Measurements from ENCODE around the gene TRIO.

Gene TRIO

GRCh38 chr5:14310901-14311300 is 167.8 kb downstream of the TRIO start:
- H3K36me3 ChIP-seq (replicated peaks; ENCODE audit: insufficient read depth, low read length) = no peaks in the 10 kb centered on the region
- no peaks in the 10 kb centered on the region for H3K27me3 ChIP-seq (replicated peaks; ENCODE audit: insufficient read depth, low read length)
- no peak overlapping the region for H3K4me2 ChIP-seq (ENCODE audit: low read depth, low read length)
- H3K4me1 ChIP-seq (ENCODE audit: low read length) = no peaks in the 10 kb centered on the region
- DNase-seq = no peak
- H3K9me2 ChIP-seq (replicated peaks; ENCODE audit: insufficient read depth, low read length) = no peaks in the 10 kb centered on the region
- H3K27ac ChIP-seq (ENCODE audit: low read length) = no peak overlapping the region
- H3K9me3 ChIP-seq (replicated peaks; ENCODE audit: insufficient read depth, low read length) = no peaks in the 10 kb centered on the region
- H3K4me3 ChIP-seq (ENCODE audit: low read length) = no peak overlapping the region
- no peak overlapping the region for H3K9ac ChIP-seq (ENCODE audit: low read length)
- no peaks in the 10 kb centered on the region for H4K20me1 ChIP-seq (ENCODE audit: insufficient read depth, low read length)
- TF ChIP-seq CTCF (IDR thresholded peaks at IDR 0.05; ENCODE audit: low read length) = no peak
- TF ChIP-seq EZH2 (optimal IDR thresholded peaks at IDR 0.05; ENCODE audit: low read depth, low read length) = no peak
- no peak for TF ChIP-seq EZH2phosphoT487 (IDR thresholded peaks at IDR 0.05; ENCODE audit: low read length)
- no peaks in the 10 kb centered on the region for H3K79me2 ChIP-seq (ENCODE audit: low read length)
- no peaks in the 10 kb centered on the region for H3F3A ChIP-seq (ENCODE audit: insufficient read depth, low read length)
- H2AFZ ChIP-seq (ENCODE audit: low read length) = no peak overlapping the region

DNA sequence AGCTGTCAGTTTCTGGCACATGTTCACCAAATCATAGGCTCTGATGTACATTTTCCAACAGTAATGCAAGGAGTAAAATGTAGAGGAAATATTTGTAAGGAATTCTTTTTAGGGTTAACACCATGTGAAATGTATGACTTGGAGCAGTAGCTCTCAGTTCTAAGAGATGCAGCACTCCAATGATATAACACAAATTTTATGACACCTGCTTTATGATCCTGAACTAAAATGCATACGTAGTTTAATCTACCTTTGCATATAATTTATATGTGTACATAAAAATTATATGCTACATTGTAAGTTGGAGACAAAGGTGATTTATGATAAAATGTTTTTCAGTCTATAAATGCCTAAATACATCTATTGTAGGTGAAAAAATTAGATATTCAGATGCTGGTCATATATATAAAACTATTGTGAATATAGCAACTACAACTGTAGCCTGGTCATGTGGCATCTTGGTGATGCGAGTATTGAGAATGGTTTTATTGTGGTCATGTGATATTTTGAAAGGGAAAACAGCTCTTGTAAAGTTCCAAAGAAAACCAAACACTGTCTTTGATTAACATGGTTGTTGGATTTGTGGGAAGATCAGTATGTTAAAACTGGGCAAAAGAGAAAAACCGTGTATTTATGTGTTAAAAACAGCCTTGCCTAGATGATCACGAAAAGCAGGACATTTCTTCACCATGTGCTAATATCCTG is 171.0 kb downstream of the TRIO start:
- Histone ChIP-seq H3K27me3 (replicated peaks; ENCODE audit: insufficient read depth, low read length) (no peaks in the 10 kb centered on the region), H3K9me2 (replicated peaks; ENCODE audit: insufficient read depth, low read length) (no peaks in the 10 kb centered on the region), H3K27ac (ENCODE audit: low read length) (no peak overlapping the region), H3K9me3 (replicated peaks; ENCODE audit: insufficient read depth, low read length) (no peaks in the 10 kb centered on the region), H3K36me3 (replicated peaks; ENCODE audit: insufficient read depth, low read length) (no peaks in the 10 kb centered on the region; the same call in 1 of the 2 replicates), H3K4me3 (ENCODE audit: low read length) (no peak overlapping the region), H2AFZ (ENCODE audit: low read length) (no peak overlapping the region), H4K20me1 (ENCODE audit: insufficient read depth, low read length) (no peaks in the 10 kb centered on the region), H3K9ac (ENCODE audit: low read length) (no peak overlapping the region), H3K4me1 (ENCODE audit: low read length) (no peaks in the 10 kb centered on the region), H3F3A (ENCODE audit: insufficient read depth, low read length) (no peaks in the 10 kb centered on the region), H3K4me2 (ENCODE audit: low read depth, low read length) (no peak overlapping the region), H3K79me2 (ENCODE audit: low read length) (no peaks in the 10 kb centered on the region)
- no peak for TF ChIP-seq EZH2phosphoT487 (IDR thresholded peaks at IDR 0.05; ENCODE audit: low read length)
- no peak for TF ChIP-seq CTCF (IDR thresholded peaks at IDR 0.05; ENCODE audit: low read length)
- no peak for TF ChIP-seq EZH2 (optimal IDR thresholded peaks at IDR 0.05; ENCODE audit: low read depth, low read length)
- DNase-seq = no peak

DNA sequence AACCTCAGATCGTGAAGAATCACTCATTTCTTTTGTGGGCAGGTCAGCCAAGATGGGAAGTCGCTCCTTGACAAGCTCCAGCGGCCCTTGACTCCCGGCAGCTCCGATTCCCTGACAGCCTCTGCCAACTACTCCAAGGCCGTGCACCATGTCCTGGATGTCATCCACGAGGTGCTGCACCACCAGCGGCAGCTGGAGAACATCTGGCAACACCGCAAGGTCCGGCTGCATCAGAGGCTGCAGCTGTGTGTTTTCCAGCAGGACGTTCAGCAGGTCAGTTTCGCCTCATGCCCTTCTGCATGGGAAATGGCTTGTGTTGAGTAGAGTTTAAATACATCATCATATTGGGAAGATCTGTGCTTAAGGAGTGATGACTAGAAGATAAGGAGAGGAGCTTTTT is 173.3 kb downstream of the TRIO start:
- H2AFZ ChIP-seq (ENCODE audit: low read length) = no peak overlapping the region
- no peak for TF ChIP-seq EZH2 (optimal IDR thresholded peaks at IDR 0.05; ENCODE audit: low read depth, low read length)
- no peak for TF ChIP-seq CTCF (IDR thresholded peaks at IDR 0.05; ENCODE audit: low read length)
- TF ChIP-seq EZH2phosphoT487 (IDR thresholded peaks at IDR 0.05; ENCODE audit: low read length) = no peak
- H3K9ac ChIP-seq (ENCODE audit: low read length) = no peak overlapping the region
- no peak overlapping the region for H3K27ac ChIP-seq (ENCODE audit: low read length)
- no peaks in the 10 kb centered on the region for H3K4me1 ChIP-seq (ENCODE audit: low read length)
- no peak overlapping the region for H3K4me2 ChIP-seq (ENCODE audit: low read depth, low read length)
- H3K4me3 ChIP-seq (ENCODE audit: low read length) = no peak overlapping the region
- H4K20me1 ChIP-seq (ENCODE audit: insufficient read depth, low read length) = no peaks in the 10 kb centered on the region
- no peaks in the 10 kb centered on the region for H3K79me2 ChIP-seq (ENCODE audit: low read length)
- no peaks in the 10 kb centered on the region for H3F3A ChIP-seq (ENCODE audit: insufficient read depth, low read length)
- H3K27me3 ChIP-seq (replicated peaks; ENCODE audit: insufficient read depth, low read length) = no peaks in the 10 kb centered on the region
- DNase-seq = no peak
- no peaks in the 10 kb centered on the region for H3K9me2 ChIP-seq (replicated peaks; ENCODE audit: insufficient read depth, low read length)
- H3K9me3 ChIP-seq (replicated peaks; ENCODE audit: insufficient read depth, low read length) = no peaks in the 10 kb centered on the region
- no peaks in the 10 kb centered on the region; the same call in 1 of the 2 replicates for H3K36me3 ChIP-seq (replicated peaks; ENCODE audit: insufficient read depth, low read length)
